WTC11 (cell line): ENCODE results near the gene GPRIN3. TPM values are rescaled to one million over a fixed set of nuclear protein-coding genes. Genes with fewer than 3 reads are reported as not detected.

Experiments
- ATAC-seq: fragments of 200-7000 bp; cut with Tn5 transposase; 2 replicates; pipeline ENCODE4 v1.10.0; 2021; ENCODE audit warnings: mild to moderate bottlenecking, moderate library complexity
- CTCF ChIA-PET: fragments of 300-600 bp; sonication (Branson Sonifier 250); formaldehyde crosslinking; loops from one replicate; lab custom pipeline; 2021; ENCODE audit warnings: antibody characterized with exemption; lab: Charles Lee
- POLR2A ChIA-PET: fragments of 350-600 bp; sonication (Branson Sonifier 250); formaldehyde crosslinking; loops from one replicate; lab custom pipeline; 2021; ENCODE audit warnings: antibody characterized with exemption; lab: Charles Lee
- DNase-seq: peaks from one replicate; pipeline ENCODE4 v3.0.0; 2021; ENCODE audit warnings: low spot score
- H3K27ac Mint-ChIP-seq: 2 replicates; pipeline ENCODE4 v1.8.0; 2021; ENCODE audit warnings: mixed read lengths
- H3K27me3 Mint-ChIP-seq: 2 replicates; pipeline ENCODE4 v1.8.0; 2021; ENCODE audit warnings: low read depth, mild to moderate bottlenecking, moderate library complexity, mixed read lengths
- H3K36me3 Mint-ChIP-seq: 2 replicates; pipeline ENCODE4 v1.8.0; 2021; ENCODE audit warnings: mixed read lengths
- H3K4me1 Mint-ChIP-seq: 2 replicates; pipeline ENCODE4 v1.8.0; 2022; ENCODE audit warnings: mixed read lengths
- H3K4me3 Mint-ChIP-seq: 2 replicates; pipeline ENCODE4 v1.8.0; 2021; ENCODE audit warnings: mild to moderate bottlenecking, moderate library complexity, mixed read lengths
- H3K9me3 Mint-ChIP-seq: 2 replicates; pipeline ENCODE4 v1.8.0; 2021; ENCODE audit warnings: mixed read lengths
- CBFB ChIP-seq: sonication (generic); formaldehyde crosslinking; IDR thresholded peaks from 2 replicates; pipeline ENCODE4 v1.8.1; 2022; ENCODE audit warnings: mild to moderate bottlenecking, low read depth, missing genetic modification reagents
- GRHL2 ChIP-seq: fragments of 250-450 bp; sonication (Bioruptor Pico); IDR thresholded peaks from 2 replicates; pipeline ENCODE4 v1.8.0; 2022; ENCODE audit warnings: mild to moderate bottlenecking, moderate library complexity; ENCODE audit not compliant: insufficient replicate concordance, severe bottlenecking
- IRF1 ChIP-seq: sonication (generic); formaldehyde crosslinking; IDR thresholded peaks from 2 replicates; pipeline ENCODE4 v1.8.0; 2023; ENCODE audit warnings: missing genetic modification reagents
- JAZF1 ChIP-seq: fragments of 250-450 bp; sonication (Bioruptor Pico); IDR thresholded peaks from 2 replicates; pipeline ENCODE4 v1.9.0; 2021; ENCODE audit warnings: moderate library complexity, mild to moderate bottlenecking, inconsistent platforms
- PREB ChIP-seq: sonication (generic); formaldehyde crosslinking; IDR thresholded peaks from 2 replicates; pipeline ENCODE4 v1.8.1; 2022; ENCODE audit warnings: mild to moderate bottlenecking, missing genetic modification reagents, moderate library complexity, borderline replicate concordance
- RORB ChIP-seq: fragments of 250-450 bp; sonication (Bioruptor Pico); IDR thresholded peaks from 2 replicates; pipeline ENCODE4 v1.9.0; 2021; ENCODE audit warnings: mild to moderate bottlenecking
- SOX15 ChIP-seq: fragments of 250-450 bp; sonication (Bioruptor Pico); IDR thresholded peaks from 2 replicates; pipeline ENCODE4 v1.9.0; 2021; ENCODE audit warnings: mild to moderate bottlenecking
- USF2 ChIP-seq: sonication (generic); formaldehyde crosslinking; IDR thresholded peaks from 2 replicates; pipeline ENCODE4 v1.8.1; 2023; ENCODE audit warnings: mild to moderate bottlenecking, missing genetic modification reagents, moderate library complexity
- ZBTB43 ChIP-seq: sonication (generic); formaldehyde crosslinking; IDR thresholded peaks from 2 replicates; pipeline ENCODE4 v1.8.1; 2023; ENCODE audit warnings: mild to moderate bottlenecking, missing genetic modification reagents
- ZMAT4 ChIP-seq: fragments of 250-450 bp; sonication (Bioruptor Pico); IDR thresholded peaks from 2 replicates; pipeline ENCODE4 v1.9.0; 2021; ENCODE audit warnings: mild to moderate bottlenecking
- ZNF138 ChIP-seq: sonication (generic); formaldehyde crosslinking; conservative IDR thresholded peaks from 2 replicates; pipeline ENCODE4 v1.8.1; 2022; ENCODE audit warnings: mild to moderate bottlenecking, moderate library complexity, missing genetic modification reagents
- ZNF219 ChIP-seq: sonication (generic); formaldehyde crosslinking; IDR thresholded peaks from 2 replicates; pipeline ENCODE4 v1.8.0; 2023; ENCODE audit warnings: missing genetic modification reagents, mild to moderate bottlenecking, borderline replicate concordance
- ZNF232 ChIP-seq: sonication (generic); formaldehyde crosslinking; IDR thresholded peaks from 2 replicates; pipeline ENCODE4 v1.8.0; 2022; ENCODE audit warnings: mild to moderate bottlenecking, missing genetic modification reagents
- ZNF396 ChIP-seq: fragments of 250-450 bp; sonication (Bioruptor Pico); IDR thresholded peaks from 2 replicates; pipeline ENCODE4 v1.8.0; 2021; ENCODE audit warnings: mild to moderate bottlenecking, moderate library complexity, borderline replicate concordance
- ZNF425 ChIP-seq: fragments of 250-450 bp; sonication (Bioruptor Pico); conservative IDR thresholded peaks from 2 replicates; pipeline ENCODE4 v1.9.0; 2021; ENCODE audit warnings: mild to moderate bottlenecking
- ZNF512 ChIP-seq: sonication (generic); formaldehyde crosslinking; IDR thresholded peaks from 2 replicates; pipeline ENCODE4 v1.8.1; 2022; ENCODE audit warnings: missing genetic modification reagents, borderline replicate concordance
- ZNF532 ChIP-seq: fragments of 250-450 bp; sonication (Bioruptor Pico); IDR thresholded peaks from 2 replicates; pipeline ENCODE4 v1.9.0; 2021; ENCODE audit warnings: mild to moderate bottlenecking, borderline replicate concordance
- ZNF671 ChIP-seq: fragments of 250-450 bp; sonication (Bioruptor Pico); IDR thresholded peaks from 2 replicates; pipeline ENCODE4 v1.8.0; 2021; ENCODE audit warnings: mild to moderate bottlenecking
- total RNA-seq: library from RNA; stranded (reverse); gene quantifications from 3 replicates; pipeline ENCODE4 v1.2.3, GENCODE V29; 2021

The GPRIN3 gene
- total RNA-seq, 1 experiment from 2014 or later = 2.0 TPM

GRCh38 chr4:89267392-89267791, 40.2 kb downstream of the GPRIN3 start:
- DNase-seq (no peak), ATAC-seq (no peak)
- Mint-ChIP-seq H3K27me3 (no peaks in the 10 kb centered on the region), H3K27ac (no peak overlapping the region), H3K4me1 (peaks cover 15% of the 10 kb centered on the region), H3K9me3 (peaks cover 11% of the 10 kb centered on the region), H3K36me3 (no peaks in the 10 kb centered on the region), H3K4me3 (no peak overlapping the region)
- ChIA-PET CTCF (no interaction called here), POLR2A (no interaction called here)
- TF ChIP-seq ZNF512 (CRISPR knock-in tag) = no peak
- TF ChIP-seq ZNF232 (CRISPR knock-in tag) = no peak
- no peak for TF ChIP-seq CBFB
- no peak for TF ChIP-seq ZNF532 (CRISPR knock-in tag)
- TF ChIP-seq ZNF671 (CRISPR knock-in tag) = no peak
- no peak for TF ChIP-seq PREB (CRISPR knock-in tag)
- no peak for TF ChIP-seq ZBTB43 (CRISPR knock-in tag)
- no peak for TF ChIP-seq ZNF138
- TF ChIP-seq ZNF425 (CRISPR knock-in tag) = no peak
- no peak for TF ChIP-seq USF2 (CRISPR knock-in tag)
- no peak for TF ChIP-seq ZNF396 (CRISPR knock-in tag)
- TF ChIP-seq GRHL2 (CRISPR knock-in tag) = no peak
- no peak for TF ChIP-seq IRF1 (CRISPR knock-in tag)
- TF ChIP-seq JAZF1 (CRISPR knock-in tag) = no peak
- TF ChIP-seq ZNF219 (CRISPR knock-in tag) = no peak
- no peak for TF ChIP-seq RORB (CRISPR knock-in tag)
- TF ChIP-seq SOX15 (CRISPR knock-in tag) = no peak
- TF ChIP-seq ZMAT4 (CRISPR knock-in tag) = no peak
